Fibroblast of lung (primary cell): ENCODE measurements around the gene SLC15A5.

Experiments used
- CTCF ChIP-seq, 2 donors: IDR thresholded peaks in 1 of 2; conservative IDR thresholded peaks in 1 of 2; 1 replicate in 1 of 2; 2 replicates in 1 of 2; pipeline ENCODE4 v1.5.1; 2011 to 2012; ENCODE audit warnings: low read length in 2 of 2, control low read depth in 1 of 2, inconsistent platforms in 1 of 2, low read depth in 1 of 2, mild to moderate bottlenecking in 1 of 2
- EZH2 ChIP-seq: IDR thresholded peaks from 2 replicates; pipeline ENCODE4 v1.5.1; 2012; ENCODE audit warnings: low read length, control low read depth, mild to moderate bottlenecking; ENCODE audit errors: missing control alignments

GRCh38 chr12:16187660-16188059, 89.8 kb downstream of the SLC15A5 start:
- TF ChIP-seq CTCF (conservative IDR thresholded peaks at IDR 0.05 in 1 of 2, IDR thresholded peaks at IDR 0.05 in 1 of 2; ENCODE audit: low read depth in 1 of 2, low read length in 2 of 2) (no peak), EZH2 (no peak)
